Panc1 (cell line): ENCODE data around the gene HDGFL1. TPM values are rescaled to one million over a fixed set of nuclear protein-coding genes. Genes with fewer than 3 reads are reported as not detected.

Experiments
- ATAC-seq: fragments of 200-7000 bp; cut with Tn5 transposase; 2 replicates; pipeline ENCODE4 v1.9.1; 2020; ENCODE audit warnings: mild to moderate bottlenecking, moderate library complexity
- BruUV-seq: library from RNA; stranded (reverse); fragments of 400-500 nt; replicated peaks from 2 replicates; lab custom pipeline; 2021; lab: Mats Ljungman, UMichigan
- CTCF ChIA-PET: fragments of 300-600 bp; sonication (Branson Sonifier 250); formaldehyde crosslinking; loops from one replicate; lab custom pipeline; 2022; ENCODE audit warnings: antibody characterized with exemption; lab: Charles Lee
- POLR2A ChIA-PET: fragments of 300-600 bp; sonication (Branson Sonifier 250); formaldehyde crosslinking; loops from one replicate; lab custom pipeline; 2022; ENCODE audit warnings: antibody characterized with exemption; lab: Charles Lee
- DNase-seq: peaks from one replicate; pipeline ENCODE4 v3.0.0-alpha.2; 2010; ENCODE audit warnings: low read depth, low spot score
- H3K27ac ChIP-seq: 2 replicates; pipeline ENCODE4 v1.5.1; 2011; ENCODE audit warnings: mild to moderate bottlenecking, low read length, inconsistent platforms
- H3K27me3 ChIP-seq: fragments of 200-500 bp; sonication (Bioruptor generic); 2 replicates; pipeline ENCODE4 v1.6.0; 2014; ENCODE audit warnings: low read length, inconsistent platforms; ENCODE audit not compliant: control insufficient read depth, insufficient read depth
- H3K36me3 ChIP-seq: fragments of 200-500 bp; sonication (Bioruptor generic); 2 replicates; pipeline ENCODE4 v1.5.1; 2014; ENCODE audit warnings: inconsistent platforms, mild to moderate bottlenecking, low read length, moderate library complexity; ENCODE audit not compliant: control insufficient read depth, insufficient read depth
- H3K4me1 ChIP-seq: 2 replicates; pipeline ENCODE4 v1.5.1; 2011; ENCODE audit warnings: inconsistent platforms, mild to moderate bottlenecking, low read length, moderate library complexity; ENCODE audit not compliant: control insufficient read depth, insufficient read depth
- H3K4me3 ChIP-seq, 2 experiments: 2 replicates each; pipeline ENCODE4 v1.5.1; 2011 to 2012; ENCODE audit warnings: low read depth in 2 of 2, low read length in 2 of 2, mild to moderate bottlenecking in 2 of 2, inconsistent platforms in 1 of 2, moderate library complexity in 1 of 2
- H3K9me3 ChIP-seq: fragments of 200-500 bp; sonication (Bioruptor generic); 2 replicates; pipeline ENCODE4 v1.5.1; 2014; ENCODE audit warnings: low read depth, mild to moderate bottlenecking, inconsistent platforms, low read length, moderate library complexity; ENCODE audit not compliant: control insufficient read depth, insufficient read depth
- POLR2AphosphoS5 ChIP-seq: IDR thresholded peaks from 2 replicates; pipeline ENCODE4 v1.6.1; 2012; ENCODE audit warnings: mild to moderate bottlenecking, low read depth, low read length, moderate library complexity
- SIN3A ChIP-seq: IDR thresholded peaks from 2 replicates; pipeline ENCODE4 v1.6.1; 2012; ENCODE audit warnings: low read depth, mild to moderate bottlenecking, low read length, moderate library complexity, borderline replicate concordance; ENCODE audit not compliant: insufficient read depth
- TCF7L2 ChIP-seq: IDR thresholded peaks from 2 replicates; pipeline ENCODE4 v1.6.1; 2011; ENCODE audit warnings: mild to moderate bottlenecking, low read depth, low read length, inconsistent platforms
- in situ Hi-C: cut with HindIII; loops from 2 replicates; pipeline ENCODE4 v1.10.0; 2016; ENCODE audit warnings: low sequenced_read_pairs, low pct_unique_long_range_greater_than_20kb
- intact Hi-C: fragments of 100-400 bp; cut with micrococcal nuclease; formaldehyde crosslinking; loops from one replicate; pipeline ENCODE4 v1.10.0; 2022; ENCODE audit not compliant: unreplicated experiment
- total RNA-seq: library from RNA; stranded (reverse); gene quantifications from one replicate; pipeline ENCODE4 v1.2.1, GENCODE V29; 2021; ENCODE audit not compliant: unreplicated experiment
- TF ChIP-seq, protein P1 (sequence below), 2 experiments: IDR thresholded peaks; 2 replicates each; pipeline ENCODE4 v1.6.1; 2011 to 2012; ENCODE audit warnings: low read depth in 2 of 2, control low read depth in 1 of 2, low read length in 1 of 2, mild to moderate bottlenecking in 1 of 2, moderate library complexity in 1 of 2; ENCODE audit not compliant: insufficient read depth in 1 of 2
- TF ChIP-seq, protein P2 (sequence below): fragments of 450-650 bp; IDR thresholded peaks from 2 replicates; pipeline ENCODE4 v1.5.1; 2017; ENCODE audit warnings: mild to moderate bottlenecking

The HDGFL1 gene
- total RNA-seq, 1 experiment from 2014 or later: not detected

DNA sequence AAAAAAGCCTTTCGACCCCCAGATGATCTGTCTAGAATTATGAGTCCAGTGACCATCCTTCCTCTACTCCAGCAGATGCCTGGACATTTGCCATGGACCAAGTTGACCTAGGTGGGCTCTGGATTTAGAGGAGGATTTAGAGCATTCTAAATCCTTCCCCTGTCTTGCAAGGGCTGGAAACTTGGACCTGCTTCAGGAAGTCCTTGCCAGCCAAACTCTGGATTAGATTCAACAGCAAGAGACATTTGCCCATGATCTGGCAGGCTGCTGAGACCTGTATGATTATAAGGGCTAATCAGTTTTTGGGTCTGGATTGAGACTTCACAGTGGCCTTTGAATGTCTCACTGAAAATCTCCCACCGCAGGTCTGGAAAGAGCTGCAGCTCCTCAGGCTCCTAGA is 13.1 kb upstream of the HDGFL1 start:
- H3K4me3 ChIP-seq: no peak overlapping the region
- H3K27me3 ChIP-seq: no peaks in the 10 kb centered on the region
- POLR2A ChIA-PET: no interaction called here
- H3K36me3 ChIP-seq: no peaks in the 10 kb centered on the region
- no peaks in the 10 kb centered on the region for H3K9me3 ChIP-seq
- intact Hi-C loops: no loop called here
- TF ChIP-seq, protein P1, sequence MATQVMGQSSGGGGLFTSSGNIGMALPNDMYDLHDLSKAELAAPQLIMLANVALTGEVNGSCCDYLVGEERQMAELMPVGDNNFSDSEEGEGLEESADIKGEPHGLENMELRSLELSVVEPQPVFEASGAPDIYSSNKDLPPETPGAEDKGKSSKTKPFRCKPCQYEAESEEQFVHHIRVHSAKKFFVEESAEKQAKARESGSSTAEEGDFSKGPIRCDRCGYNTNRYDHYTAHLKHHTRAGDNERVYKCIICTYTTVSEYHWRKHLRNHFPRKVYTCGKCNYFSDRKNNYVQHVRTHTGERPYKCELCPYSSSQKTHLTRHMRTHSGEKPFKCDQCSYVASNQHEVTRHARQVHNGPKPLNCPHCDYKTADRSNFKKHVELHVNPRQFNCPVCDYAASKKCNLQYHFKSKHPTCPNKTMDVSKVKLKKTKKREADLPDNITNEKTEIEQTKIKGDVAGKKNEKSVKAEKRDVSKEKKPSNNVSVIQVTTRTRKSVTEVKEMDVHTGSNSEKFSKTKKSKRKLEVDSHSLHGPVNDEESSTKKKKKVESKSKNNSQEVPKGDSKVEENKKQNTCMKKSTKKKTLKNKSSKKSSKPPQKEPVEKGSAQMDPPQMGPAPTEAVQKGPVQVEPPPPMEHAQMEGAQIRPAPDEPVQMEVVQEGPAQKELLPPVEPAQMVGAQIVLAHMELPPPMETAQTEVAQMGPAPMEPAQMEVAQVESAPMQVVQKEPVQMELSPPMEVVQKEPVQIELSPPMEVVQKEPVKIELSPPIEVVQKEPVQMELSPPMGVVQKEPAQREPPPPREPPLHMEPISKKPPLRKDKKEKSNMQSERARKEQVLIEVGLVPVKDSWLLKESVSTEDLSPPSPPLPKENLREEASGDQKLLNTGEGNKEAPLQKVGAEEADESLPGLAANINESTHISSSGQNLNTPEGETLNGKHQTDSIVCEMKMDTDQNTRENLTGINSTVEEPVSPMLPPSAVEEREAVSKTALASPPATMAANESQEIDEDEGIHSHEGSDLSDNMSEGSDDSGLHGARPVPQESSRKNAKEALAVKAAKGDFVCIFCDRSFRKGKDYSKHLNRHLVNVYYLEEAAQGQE (IDR thresholded peaks at IDR 0.05; ENCODE audit: insufficient read depth in 1 of 2, low read depth in 2 of 2, low read length in 1 of 2): no peak
- TF ChIP-seq TCF7L2: no peak
- no peaks in the 10 kb centered on the region for H3K4me1 ChIP-seq
- CTCF ChIA-PET: no interaction called here
- no TSS peak for BruUV-seq
- DNase-seq (no peak), ATAC-seq (no peak)
- H3K27ac ChIP-seq: no peak overlapping the region; the same call in 1 of the 2 replicates
- in situ Hi-C loops: no loop called here

DNA sequence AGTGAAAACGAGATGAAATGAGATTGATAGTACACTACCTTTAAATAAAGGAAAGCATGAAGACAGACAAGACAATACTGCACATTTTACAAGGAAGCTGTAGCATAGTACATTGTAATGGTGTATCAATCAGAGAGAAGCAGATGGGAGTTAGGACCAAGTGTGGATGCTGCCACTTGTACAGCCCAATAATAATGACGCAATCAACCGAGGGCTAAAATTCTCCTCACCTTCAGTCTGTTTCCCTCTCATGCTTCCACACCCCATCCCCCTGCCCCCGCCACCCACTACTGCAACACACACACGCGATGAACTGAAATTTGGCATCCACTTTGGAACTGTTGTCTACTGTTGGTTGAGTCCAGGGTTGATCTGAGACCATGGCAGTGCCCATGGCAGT is 12.4 kb upstream of the HDGFL1 start:
- intact Hi-C loops (no loop called here), in situ Hi-C loops (no loop called here)
- POLR2A ChIA-PET: no interaction called here
- BruUV-seq: no TSS peak
- ATAC-seq: no peak
- CTCF ChIA-PET: no interaction called here
- no peak overlapping the region for H3K4me3 ChIP-seq
- H3K27ac ChIP-seq: no peak overlapping the region
- H3K9me3 ChIP-seq: no peaks in the 10 kb centered on the region
- H3K27me3 ChIP-seq: no peaks in the 10 kb centered on the region
- no peaks in the 10 kb centered on the region for H3K4me1 ChIP-seq
- H3K36me3 ChIP-seq: no peaks in the 10 kb centered on the region
- TF ChIP-seq, protein P2, sequence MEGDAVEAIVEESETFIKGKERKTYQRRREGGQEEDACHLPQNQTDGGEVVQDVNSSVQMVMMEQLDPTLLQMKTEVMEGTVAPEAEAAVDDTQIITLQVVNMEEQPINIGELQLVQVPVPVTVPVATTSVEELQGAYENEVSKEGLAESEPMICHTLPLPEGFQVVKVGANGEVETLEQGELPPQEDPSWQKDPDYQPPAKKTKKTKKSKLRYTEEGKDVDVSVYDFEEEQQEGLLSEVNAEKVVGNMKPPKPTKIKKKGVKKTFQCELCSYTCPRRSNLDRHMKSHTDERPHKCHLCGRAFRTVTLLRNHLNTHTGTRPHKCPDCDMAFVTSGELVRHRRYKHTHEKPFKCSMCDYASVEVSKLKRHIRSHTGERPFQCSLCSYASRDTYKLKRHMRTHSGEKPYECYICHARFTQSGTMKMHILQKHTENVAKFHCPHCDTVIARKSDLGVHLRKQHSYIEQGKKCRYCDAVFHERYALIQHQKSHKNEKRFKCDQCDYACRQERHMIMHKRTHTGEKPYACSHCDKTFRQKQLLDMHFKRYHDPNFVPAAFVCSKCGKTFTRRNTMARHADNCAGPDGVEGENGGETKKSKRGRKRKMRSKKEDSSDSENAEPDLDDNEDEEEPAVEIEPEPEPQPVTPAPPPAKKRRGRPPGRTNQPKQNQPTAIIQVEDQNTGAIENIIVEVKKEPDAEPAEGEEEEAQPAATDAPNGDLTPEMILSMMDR: no peak
- TF ChIP-seq SIN3A (no peak), TCF7L2 (no peak), POLR2AphosphoS5 (no peak)
- TF ChIP-seq, protein P1 (IDR thresholded peaks at IDR 0.05; ENCODE audit: insufficient read depth in 1 of 2, low read depth in 2 of 2, low read length in 1 of 2): no peak
- DNase-seq: no peak
